HepG2 (cell line): ENCODE measurements around the gene GPS1. TPM values are rescaled to one million over a fixed set of nuclear protein-coding genes. Genes with fewer than 3 reads are reported as not detected.

ENCODE experiments used
- CSRNP1 ChIP-seq: sonication (generic); formaldehyde crosslinking; IDR thresholded peaks from 2 replicates; pipeline ENCODE4 v1.8.1; 2023; ENCODE audit warnings: mild to moderate bottlenecking, missing genetic modification reagents
- NR2C2 ChIP-seq: sonication (generic); formaldehyde crosslinking; IDR thresholded peaks from 2 replicates; pipeline ENCODE4 v1.4.0; 2020; ENCODE audit warnings: missing genetic modification reagents, mild to moderate bottlenecking, moderate library complexity, borderline replicate concordance
- RARA ChIP-seq: IDR thresholded peaks from 2 replicates; pipeline ENCODE4 v1.6.1; 2016; ENCODE audit warnings: missing genetic modification reagents, missing compliant biosample characterization
- SCMH1 ChIP-seq: sonication (generic); formaldehyde crosslinking; IDR thresholded peaks from 2 replicates; pipeline ENCODE4 v1.9.0; 2021; ENCODE audit warnings: missing genetic modification reagents, mild to moderate bottlenecking, borderline replicate concordance
- SMAD3 ChIP-seq: sonication (generic); formaldehyde crosslinking; IDR thresholded peaks from 2 replicates; pipeline ENCODE4 v1.4.0; 2020; ENCODE audit warnings: missing genetic modification reagents
- TFDP2 ChIP-seq: sonication (generic); formaldehyde crosslinking; IDR thresholded peaks from 2 replicates; pipeline ENCODE4 v1.4.0; 2020; ENCODE audit warnings: missing genetic modification reagents
- THAP11 ChIP-seq: IDR thresholded peaks from 2 replicates; pipeline ENCODE4 v1.6.1; 2016; ENCODE audit warnings: missing biosample characterization, missing genetic modification reagents
- ZNF503 ChIP-seq: sonication (generic); formaldehyde crosslinking; IDR thresholded peaks from 2 replicates; pipeline ENCODE4 v1.4.0; 2020; ENCODE audit warnings: missing genetic modification reagents
- ZNF678 ChIP-seq: sonication (generic); formaldehyde crosslinking; IDR thresholded peaks from 2 replicates; pipeline ENCODE4 v1.4.0; 2020; ENCODE audit warnings: mild to moderate bottlenecking, missing genetic modification reagents
- ZNF780A ChIP-seq: sonication (generic); formaldehyde crosslinking; IDR thresholded peaks from 2 replicates; pipeline ENCODE4 v1.8.0; 2022; ENCODE audit warnings: mild to moderate bottlenecking, missing genetic modification reagents, moderate library complexity
- ZSCAN29 ChIP-seq: sonication (generic); formaldehyde crosslinking; conservative IDR thresholded peaks from 2 replicates; pipeline ENCODE4 v1.4.0; 2020; ENCODE audit warnings: mild to moderate bottlenecking, missing genetic modification reagents
- polyA plus RNA-seq, 8 experiments: library from polyadenylated mRNA; depleted of rRNA in 3 of 8; stranded (reverse) in 7 of 8; unstranded in 1 of 8; fragments of >200 nt; fragmentation: Illumina TruSeq in 4 of 8; extraction: Trizol in 4 of 8; gene quantifications; 2 replicates each; pipeline versions ENCODE4 v1.2.1 to v1.2.3, GENCODE V29; 2011 to 2016; ENCODE audit warnings: low read depth in 4 of 8, missing spikeins in 1 of 8, mixed read lengths in 1 of 8; ENCODE audit not compliant: insufficient read depth in 1 of 8
- total RNA-seq, 5 experiments: library from RNA; depleted of rRNA; stranded (reverse); fragments of >200 nt; fragmentation: Illumina TruSeq; extraction: Trizol; gene quantifications; 2 replicates each; pipeline ENCODE4 v1.2.3, GENCODE V29; 2016; ENCODE audit warnings: low read depth in 1 of 5
- TF ChIP-seq, protein P1 (sequence below): sonication (generic); formaldehyde crosslinking; IDR thresholded peaks from 2 replicates; pipeline ENCODE4 v1.5.0; 2020; ENCODE audit warnings: mild to moderate bottlenecking, missing genetic modification reagents, borderline replicate concordance
- TF ChIP-seq, protein P2 (sequence below): IDR thresholded peaks from 2 replicates; pipeline ENCODE4 v1.6.1; 2016; ENCODE audit warnings: missing compliant biosample characterization, missing genetic modification reagents, borderline replicate concordance

Gene GPS1
- total and polyA plus RNA-seq, 2 of the 13 experiments (the other 11 are each of a cell fraction or from before 2014, with no cell fraction given) = 124 to 128 TPM

DNA sequence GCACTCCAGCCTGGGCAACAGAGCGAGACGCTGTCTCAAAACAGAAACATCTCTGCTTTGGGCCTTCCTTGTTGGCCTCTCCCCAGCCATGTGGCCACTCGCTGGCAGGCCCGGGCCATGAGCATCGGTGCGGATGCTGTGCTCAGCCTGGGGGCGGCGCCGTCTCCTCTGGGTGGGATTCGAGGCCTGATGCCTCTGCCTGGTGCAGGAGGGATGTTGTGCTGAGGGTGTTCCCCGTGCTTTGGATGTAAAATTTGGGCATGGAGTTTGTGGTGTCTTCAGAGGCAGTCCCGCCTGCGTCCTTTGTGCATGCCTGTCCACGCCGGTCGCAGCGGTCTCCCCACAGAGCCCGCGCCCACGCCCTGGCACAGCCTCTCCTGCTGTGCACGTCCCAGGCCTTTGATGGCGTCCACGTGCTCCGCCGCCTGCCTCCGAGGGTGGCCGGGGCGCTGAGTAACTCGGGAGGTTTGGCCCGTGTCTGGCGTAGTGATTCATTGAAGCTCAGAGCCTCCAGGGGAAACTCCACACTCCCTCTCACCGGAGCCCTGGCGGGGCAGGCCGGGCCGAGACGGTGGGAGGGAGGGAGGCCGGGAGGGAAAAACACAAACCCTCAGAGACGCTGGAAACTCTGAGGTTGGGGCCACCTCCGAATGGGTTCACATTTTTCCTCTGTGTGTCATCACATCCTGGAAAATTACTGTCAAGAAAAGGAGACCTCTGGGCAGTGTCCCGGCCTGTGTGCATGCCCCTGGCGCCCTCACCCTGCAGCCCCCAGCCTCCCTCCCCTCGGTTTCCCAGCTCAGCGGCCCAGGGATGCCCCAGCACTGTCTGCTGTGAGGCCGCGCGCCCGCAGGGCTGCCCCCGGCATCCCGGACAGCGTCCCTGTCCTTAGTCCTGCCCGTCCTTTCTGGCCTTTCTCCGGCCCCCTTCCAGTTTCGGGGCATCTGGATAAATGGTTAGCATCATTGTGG lies 48.0 kb upstream of the GPS1 start (continued):
- TF ChIP-seq ZNF503 (CRISPR knock-in tag) (peak; percentile 76; the same call in 1 of the 2 replicates), RARA (CRISPR knock-in tag) (peak; percentile 78), CSRNP1 (CRISPR knock-in tag) (peak; percentile 82), TFDP2 (CRISPR knock-in tag) (peak; percentile 63), THAP11 (peak; percentile 67; the same call in 1 of the 2 replicates), ZNF678 (CRISPR knock-in tag) (no peak), SMAD3 (CRISPR knock-in tag) (peak; percentile 83), ZSCAN29 (CRISPR knock-in tag) (no peak; the same call in 1 of the 2 replicates), ZNF780A (CRISPR knock-in tag) (no peak), SCMH1 (CRISPR knock-in tag) (no peak), NR2C2 (peak; percentile 59; the same call in 1 of the 2 replicates)
- TF ChIP-seq, protein P1, sequence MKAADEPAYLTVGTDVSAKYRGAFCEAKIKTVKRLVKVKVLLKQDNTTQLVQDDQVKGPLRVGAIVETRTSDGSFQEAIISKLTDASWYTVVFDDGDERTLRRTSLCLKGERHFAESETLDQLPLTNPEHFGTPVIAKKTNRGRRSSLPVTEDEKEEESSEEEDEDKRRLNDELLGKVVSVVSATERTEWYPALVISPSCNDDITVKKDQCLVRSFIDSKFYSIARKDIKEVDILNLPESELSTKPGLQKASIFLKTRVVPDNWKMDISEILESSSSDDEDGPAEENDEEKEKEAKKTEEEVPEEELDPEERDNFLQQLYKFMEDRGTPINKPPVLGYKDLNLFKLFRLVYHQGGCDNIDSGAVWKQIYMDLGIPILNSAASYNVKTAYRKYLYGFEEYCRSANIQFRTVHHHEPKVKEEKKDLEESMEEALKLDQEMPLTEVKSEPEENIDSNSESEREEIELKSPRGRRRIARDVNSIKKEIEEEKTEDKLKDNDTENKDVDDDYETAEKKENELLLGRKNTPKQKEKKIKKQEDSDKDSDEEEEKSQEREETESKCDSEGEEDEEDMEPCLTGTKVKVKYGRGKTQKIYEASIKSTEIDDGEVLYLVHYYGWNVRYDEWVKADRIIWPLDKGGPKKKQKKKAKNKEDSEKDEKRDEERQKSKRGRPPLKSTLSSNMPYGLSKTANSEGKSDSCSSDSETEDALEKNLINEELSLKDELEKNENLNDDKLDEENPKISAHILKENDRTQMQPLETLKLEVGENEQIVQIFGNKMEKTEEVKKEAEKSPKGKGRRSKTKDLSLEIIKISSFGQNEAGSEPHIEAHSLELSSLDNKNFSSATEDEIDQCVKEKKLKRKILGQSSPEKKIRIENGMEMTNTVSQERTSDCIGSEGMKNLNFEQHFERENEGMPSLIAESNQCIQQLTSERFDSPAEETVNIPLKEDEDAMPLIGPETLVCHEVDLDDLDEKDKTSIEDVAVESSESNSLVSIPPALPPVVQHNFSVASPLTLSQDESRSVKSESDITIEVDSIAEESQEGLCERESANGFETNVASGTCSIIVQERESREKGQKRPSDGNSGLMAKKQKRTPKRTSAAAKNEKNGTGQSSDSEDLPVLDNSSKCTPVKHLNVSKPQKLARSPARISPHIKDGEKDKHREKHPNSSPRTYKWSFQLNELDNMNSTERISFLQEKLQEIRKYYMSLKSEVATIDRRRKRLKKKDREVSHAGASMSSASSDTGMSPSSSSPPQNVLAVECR (CRISPR knock-in tag) = peak; percentile 79; the same call in 1 of the 2 replicates
- TF ChIP-seq, protein P2, sequence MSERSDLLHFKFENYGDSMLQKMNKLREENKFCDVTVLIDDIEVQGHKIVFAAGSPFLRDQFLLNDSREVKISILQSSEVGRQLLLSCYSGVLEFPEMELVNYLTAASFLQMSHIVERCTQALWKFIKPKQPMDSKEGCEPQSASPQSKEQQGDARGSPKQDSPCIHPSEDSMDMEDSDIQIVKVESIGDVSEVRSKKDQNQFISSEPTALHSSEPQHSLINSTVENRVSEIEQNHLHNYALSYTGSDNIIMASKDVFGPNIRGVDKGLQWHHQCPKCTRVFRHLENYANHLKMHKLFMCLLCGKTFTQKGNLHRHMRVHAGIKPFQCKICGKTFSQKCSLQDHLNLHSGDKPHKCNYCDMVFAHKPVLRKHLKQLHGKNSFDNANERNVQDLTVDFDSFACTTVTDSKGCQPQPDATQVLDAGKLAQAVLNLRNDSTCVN (CRISPR knock-in tag) = peak; percentile 87; the same call in 1 of the 2 replicates
